Erythroblast (primary cell): ENCODE data around the gene CCNT2.
"Not testable (repeated sequence)": the region's sequence is repeated elsewhere in the genome, so short reads cannot be mapped to it uniquely, and the experiment has no call there.

Experiments used
- DNase-seq, 2 experiments: peaks; one replicate each; lab custom pipeline; 2025; lab: John Stamatoyannopoulos, UW
- GATA1 ChIP-seq: IDR thresholded peaks from 2 replicates; pipeline ENCODE4 v1.6.1; 2011; ENCODE audit warnings: low read depth, mild to moderate bottlenecking, control low read depth, low read length, moderate library complexity
- POLR2A ChIP-seq: IDR thresholded peaks from 2 replicates; pipeline ENCODE4 v1.6.1; 2011; ENCODE audit warnings: mild to moderate bottlenecking, low read length

Gene CCNT2

GRCh38 chr2:134936691-134937090, 18.1 kb downstream of the CCNT2 start:
- no peak for DNase-seq
- no peak for TF ChIP-seq GATA1
- TF ChIP-seq POLR2A: no peak

- no peak for TF ChIP-seq GATA1
- no peak for TF ChIP-seq POLR2A
- no peak for DNase-seq
Observed at GRCh38 chr2:134943540-134943939, 24.9 kb downstream of the CCNT2 start.

GRCh38 chr2:134944975-134945374, 26.4 kb downstream of the CCNT2 start:
- DNase-seq: no peak
- TF ChIP-seq POLR2A (no peak), GATA1 (no peak)

GRCh38 chr2:134946073-134946472, 27.5 kb downstream of the CCNT2 start:
- DNase-seq: no peak
- no peak for TF ChIP-seq POLR2A
- no peak for TF ChIP-seq GATA1

DNA sequence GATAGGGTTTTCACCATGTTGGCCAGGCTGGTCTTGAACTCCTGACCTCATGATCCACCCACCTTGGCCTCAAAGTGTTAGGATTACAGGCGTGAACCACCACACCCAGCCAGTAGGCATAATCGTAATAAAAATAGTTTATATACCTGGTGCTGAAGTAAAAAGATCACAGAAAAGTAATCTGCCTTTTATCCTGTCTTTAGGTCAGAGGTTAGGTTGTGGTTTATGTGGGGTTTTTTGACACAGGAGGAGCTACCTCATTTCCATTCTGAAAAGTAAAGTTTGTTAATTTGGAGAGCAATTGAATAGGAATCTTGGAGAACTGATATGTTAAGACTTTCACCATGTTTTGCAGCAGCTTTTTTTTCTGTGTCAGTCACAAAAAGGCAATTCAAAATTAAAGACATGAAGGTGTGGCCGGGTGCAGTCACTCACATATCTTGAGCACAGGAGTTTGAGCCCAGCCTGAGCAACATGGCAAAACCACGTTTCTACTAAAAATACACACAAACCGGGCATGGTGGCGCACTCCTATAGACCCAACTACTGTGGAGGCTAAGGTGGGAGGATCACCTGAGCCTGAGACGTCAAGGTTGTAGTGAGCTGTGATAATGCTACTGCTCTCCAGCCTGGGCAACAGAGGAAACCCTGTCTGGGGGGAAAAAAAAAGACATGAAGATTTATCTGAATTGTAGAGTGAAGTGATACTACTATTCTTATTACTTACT, 31.5 kb downstream of the CCNT2 start:
- DNase-seq: no peak
- TF ChIP-seq POLR2A (no peak), GATA1 (no peak)

DNA sequence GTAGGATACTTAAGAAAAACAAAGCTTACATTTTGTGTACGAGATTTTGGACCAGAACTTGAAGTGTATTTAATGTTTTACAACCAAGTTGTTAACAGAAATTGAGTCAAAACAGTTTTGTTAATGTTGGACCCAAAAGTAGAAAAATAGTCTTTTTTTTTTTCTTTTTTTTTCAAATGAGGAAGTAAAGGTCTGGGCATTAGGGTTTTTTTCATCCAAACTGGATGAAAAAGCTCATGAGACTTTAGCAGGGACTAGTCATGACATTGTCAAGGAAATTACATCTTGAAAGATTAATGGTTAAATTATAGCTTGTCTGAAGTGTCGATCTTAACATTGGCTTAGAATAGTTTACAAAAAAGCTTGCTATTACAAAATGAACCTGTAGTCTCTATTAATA, 32.3 kb downstream of the CCNT2 start:
- no peak for DNase-seq
- TF ChIP-seq POLR2A: no peak
- TF ChIP-seq GATA1: no peak

DNA sequence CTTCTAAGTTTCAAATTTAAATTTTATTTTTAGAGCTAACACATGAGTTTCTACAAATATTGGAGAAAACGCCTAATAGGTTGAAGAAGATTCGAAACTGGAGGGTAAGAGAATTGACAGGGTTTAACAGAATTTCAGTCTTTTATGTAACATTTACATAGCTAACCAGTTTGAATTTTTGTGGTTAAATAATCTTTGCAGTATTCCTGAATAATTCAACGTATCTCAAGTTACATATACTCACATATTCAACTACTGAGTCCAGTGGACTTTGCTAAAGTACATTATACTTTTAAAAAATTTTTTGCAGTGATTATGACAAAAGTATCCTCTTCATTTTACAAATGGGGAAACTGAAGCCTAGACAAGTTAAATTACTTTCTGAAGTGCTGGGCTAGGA, 34.0 kb downstream of the CCNT2 start:
- DNase-seq: no peak
- TF ChIP-seq POLR2A (no peak), GATA1 (no peak)

DNA sequence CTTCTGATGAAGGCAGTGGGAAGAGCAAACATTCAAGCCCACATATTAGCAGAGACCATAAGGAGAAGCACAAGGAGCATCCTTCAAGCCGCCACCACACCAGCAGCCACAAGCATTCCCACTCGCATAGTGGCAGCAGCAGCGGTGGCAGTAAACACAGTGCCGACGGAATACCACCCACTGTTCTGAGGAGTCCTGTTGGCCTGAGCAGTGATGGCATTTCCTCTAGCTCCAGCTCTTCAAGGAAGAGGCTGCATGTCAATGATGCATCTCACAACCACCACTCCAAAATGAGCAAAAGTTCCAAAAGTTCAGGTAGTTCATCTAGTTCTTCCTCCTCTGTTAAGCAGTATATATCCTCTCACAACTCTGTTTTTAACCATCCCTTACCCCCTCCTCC, 35.4 kb downstream of the CCNT2 start:
- DNase-seq: no peak
- TF ChIP-seq POLR2A (no peak), GATA1 (no peak)

DNA sequence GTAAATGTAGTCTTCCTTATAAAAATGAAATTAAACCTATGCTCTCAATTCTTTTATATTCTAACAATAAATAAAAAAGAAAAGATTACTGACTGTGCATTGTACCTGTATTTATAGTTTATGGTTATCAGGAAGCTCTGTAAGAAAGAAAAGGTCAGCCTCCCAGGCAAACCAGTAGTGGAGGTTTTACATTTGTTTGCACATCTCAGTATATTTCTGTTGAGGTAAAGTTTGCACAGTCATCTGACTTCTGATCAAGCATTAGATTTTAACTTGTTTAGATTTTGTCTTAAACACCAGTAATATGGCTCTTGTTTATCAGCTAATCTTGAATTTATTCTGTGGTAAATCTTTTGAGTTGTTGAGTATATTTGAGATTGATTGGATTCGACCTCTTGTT, 37.1 kb downstream of the CCNT2 start:
- TF ChIP-seq GATA1 (no peak), POLR2A (no peak)
- DNase-seq: no peak

DNA sequence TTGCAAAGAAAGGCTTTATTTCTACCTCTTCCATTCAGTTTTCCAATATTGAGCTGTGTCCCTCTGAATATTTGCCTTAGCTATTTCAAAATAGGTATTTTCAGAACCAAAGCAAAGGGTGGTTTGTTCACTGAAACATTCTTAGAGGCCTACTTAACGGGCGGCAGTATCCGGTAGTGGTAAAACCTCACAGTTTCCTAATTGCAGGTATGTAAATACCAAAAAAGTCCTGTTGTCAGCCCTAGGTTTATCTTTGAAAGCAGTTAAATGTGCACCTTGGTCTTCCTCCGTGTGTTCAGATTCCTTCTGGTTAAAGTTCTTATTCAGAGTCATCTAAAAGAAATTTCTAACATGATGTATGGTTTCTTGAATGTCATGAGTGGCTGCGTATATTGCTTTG, 38.9 kb downstream of the CCNT2 start:
- no peak for DNase-seq
- TF ChIP-seq POLR2A (no peak), GATA1 (no peak)

DNA sequence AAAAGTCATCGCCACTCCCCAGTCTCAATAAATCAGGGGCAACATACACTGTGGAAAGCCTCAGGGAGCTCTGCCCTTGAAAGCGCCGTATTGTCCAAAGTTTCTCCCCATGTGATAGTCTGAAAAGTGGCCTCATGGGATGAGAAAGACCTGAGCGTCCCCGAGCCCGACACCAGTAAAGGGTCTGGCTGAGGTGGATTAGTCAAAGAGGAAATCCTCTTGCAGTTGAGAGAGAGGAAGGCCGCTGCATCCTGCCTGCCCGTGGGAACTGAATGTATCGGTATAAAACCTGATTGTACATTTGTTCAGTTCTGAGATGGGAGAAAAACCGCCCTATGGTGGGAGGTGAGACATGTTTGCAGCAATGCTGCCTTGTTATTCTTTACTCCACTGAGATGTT, 48.5 kb downstream of the CCNT2 start:
- DNase-seq: not testable (repeated sequence)

DNA sequence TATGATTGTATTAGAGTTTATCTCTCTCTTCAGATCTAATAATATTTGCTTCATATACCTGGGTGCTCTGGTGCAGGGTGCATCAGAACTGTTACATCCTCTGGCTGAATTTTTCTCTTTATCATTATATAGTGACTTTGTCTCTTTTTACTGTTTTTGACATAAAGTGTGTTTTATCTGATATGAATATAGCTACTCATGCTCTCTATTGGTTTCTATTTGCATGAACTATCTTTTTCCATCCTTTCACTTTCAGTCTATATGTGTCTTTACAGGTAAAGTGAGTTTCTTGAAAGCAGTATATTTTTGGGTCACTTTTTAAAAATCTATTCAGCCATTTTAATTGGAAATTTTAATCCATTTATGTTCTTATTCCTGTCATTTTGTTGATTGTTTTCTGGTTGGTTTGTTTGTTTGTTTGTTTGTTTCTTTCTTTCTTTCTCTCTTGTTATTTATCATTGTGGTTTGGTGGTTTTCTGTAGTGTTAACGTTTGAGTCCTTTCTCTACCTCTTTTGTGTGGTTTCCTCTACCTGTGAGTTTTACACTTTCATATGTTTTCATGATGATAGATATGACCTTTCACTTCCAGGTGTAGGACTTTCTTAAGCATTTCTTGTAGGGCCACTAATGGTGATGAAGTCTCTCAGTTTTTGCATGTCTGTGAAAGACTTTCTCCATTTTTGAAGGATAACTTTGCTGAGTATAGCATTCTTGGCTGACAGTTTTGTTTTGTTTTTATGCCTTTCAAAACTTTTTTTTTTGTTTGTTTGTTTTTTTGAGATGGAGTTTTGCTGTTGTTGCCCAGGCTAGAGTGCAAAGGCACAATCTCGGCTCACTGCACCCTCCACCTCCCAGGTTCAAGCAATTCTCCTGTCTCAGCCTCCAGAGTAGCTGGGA, 54.9 kb downstream of the CCNT2 start:
- DNase-seq: no peak
- TF ChIP-seq GATA1: no peak
- no peak for TF ChIP-seq POLR2A

- TF ChIP-seq POLR2A (no peak), GATA1 (no peak)
- peak in 1 of 2 experiments; percentile 5 for DNase-seq
Observed at GRCh38 chr2:134975281-134976009, 56.8 kb downstream of the CCNT2 start.

- DNase-seq: no peak
- no peak for TF ChIP-seq GATA1
- no peak for TF ChIP-seq POLR2A
Observed at GRCh38 chr2:134976074-134976702, 57.6 kb downstream of the CCNT2 start.

- DNase-seq: not testable (repeated sequence)
Observed at GRCh38 chr2:134977104-134977503, 58.5 kb downstream of the CCNT2 start.
